Thyroid gland (tissue), 4 donors: Measurements from ENCODE around the gene FRMD4A.

ENCODE experiments used
- CTCF ChIP-seq, 6 experiments: fragments of 200-600 bp in 3 of 6; fragments of 450-650 bp in 3 of 6; sonication (generic) in 3 of 6; IDR thresholded peaks; one replicate each; pipeline ENCODE4 v1.5.1; 2016 to 2019; ENCODE audit warnings: antibody characterized with exemption in 6 of 6, mild to moderate bottlenecking in 2 of 6, inconsistent platforms in 1 of 6, moderate library complexity in 1 of 6
- POLR2A ChIP-seq, 2 donors: fragments of 450-650 bp; IDR thresholded peaks; one replicate each; pipeline ENCODE4 v1.6.1; 2017; ENCODE audit warnings: antibody characterized with exemption in 2 of 2, mild to moderate bottlenecking in 2 of 2, moderate library complexity in 1 of 2

- TF ChIP-seq CTCF (IDR thresholded peaks at IDR 0.05) (no peak), POLR2A (IDR thresholded peaks at IDR 0.05) (no peak)
These were observed 517.2 kb downstream of the FRMD4A start for GRCh38 chr10:13813550-13813949.
